SK-N-SH (cell line): ENCODE measurements around the gene COX7A1. TPM values are rescaled to one million over a fixed set of nuclear protein-coding genes. Genes with fewer than 3 reads are reported as not detected.

ENCODE experiments used
- CTCF ChIA-PET: fragments of 300-600, 350-600 bp; formaldehyde crosslinking; extraction: SDS; loops from one replicate; lab custom pipeline; 2021; lab: Yijun Ruan, JAX
- POLR2A ChIA-PET: fragments of 350-600 bp; sonication (Branson Sonifier 250); formaldehyde crosslinking; extraction: SDS; loops from one replicate; lab custom pipeline; 2020; ENCODE audit warnings: antibody characterized with exemption, inconsistent platforms; lab: Yijun Ruan, JAX
- DNase-seq: peaks from one replicate; pipeline ENCODE4 v3.0.0; 2012
- H2AFZ ChIP-seq: fragments of 200-600 bp; sonication (generic); 2 replicates; pipeline ENCODE4 v1.8.1; 2016; ENCODE audit warnings: antibody characterized with exemption, mild to moderate bottlenecking, low read depth
- H3F3A ChIP-seq: fragments of 200-600 bp; sonication (generic); replicated peaks from 2 replicates; pipeline ENCODE3; 2016; ENCODE audit warnings: antibody characterized with exemption, mild to moderate bottlenecking; ENCODE audit not compliant: insufficient read depth
- H3K27ac ChIP-seq, 2 experiments: fragments of 200-500 bp in 1 of 2; fragments of 200-600 bp in 1 of 2; sonication (Bioruptor generic) in 1 of 2; sonication (generic), shearing (Covaris generic) in 1 of 2; 2 replicates each; pipeline versions ENCODE4 v1.5.1 to v1.6.1; 2014 to 2016; ENCODE audit warnings: low read depth in 2 of 2, inconsistent platforms in 1 of 2, low read length in 1 of 2, mild to moderate bottlenecking in 1 of 2, mixed read lengths in 1 of 2
- H3K27me3 ChIP-seq: fragments of 200-600 bp; sonication (generic), shearing (Covaris generic); 2 replicates; pipeline ENCODE4 v1.6.1; 2016; ENCODE audit warnings: mixed run types; ENCODE audit not compliant: insufficient read depth
- H3K36me3 ChIP-seq, 2 experiments: fragments of 200-500 bp in 1 of 2; fragments of 200-600 bp in 1 of 2; sonication (Bioruptor generic) in 1 of 2; sonication (generic) in 1 of 2; replicated peaks in 1 of 2; 2 replicates each; pipeline versions ENCODE3 to v1.5.1; 2014 to 2016; ENCODE audit warnings: low read length in 1 of 2, mild to moderate bottlenecking in 1 of 2; ENCODE audit not compliant: insufficient read depth in 2 of 2, control insufficient read depth in 1 of 2
- H3K4me1 ChIP-seq, 2 experiments: fragments of 200-500 bp in 1 of 2; fragments of 200-600 bp in 1 of 2; sonication (Bioruptor generic) in 1 of 2; sonication (generic), shearing (Covaris generic) in 1 of 2; 2 replicates each; pipeline versions ENCODE4 v1.5.1 to v1.6.1; 2014 to 2016; ENCODE audit warnings: low read depth in 1 of 2, low read length in 1 of 2, mixed run types in 1 of 2; ENCODE audit not compliant: insufficient read depth in 2 of 2, control insufficient read depth in 1 of 2
- H3K4me2 ChIP-seq: fragments of 200-600 bp; sonication (generic), shearing (Covaris generic); 2 replicates; pipeline ENCODE4 v1.6.1; 2017; ENCODE audit warnings: mixed run types
- H3K4me3 ChIP-seq, 2 experiments: fragments of 200-500 bp in 1 of 2; fragments of 200-600 bp in 1 of 2; sonication (Bioruptor generic) in 1 of 2; sonication (generic), shearing (Covaris generic) in 1 of 2; 2 replicates each; pipeline versions ENCODE4 v1.5.1 to v1.8.1; 2014 to 2016; ENCODE audit warnings: low read depth in 2 of 2, inconsistent platforms in 1 of 2, low read length in 1 of 2, mild to moderate bottlenecking in 1 of 2, mixed read lengths in 1 of 2, moderate library complexity in 1 of 2
- H3K79me2 ChIP-seq: fragments of 200-600 bp; sonication (generic); 2 replicates; pipeline ENCODE4 v1.8.1; 2017; ENCODE audit warnings: mild to moderate bottlenecking; ENCODE audit not compliant: insufficient read depth
- H3K9ac ChIP-seq: fragments of 200-600 bp; sonication (generic); 2 replicates; pipeline ENCODE4 v1.6.1; 2017; ENCODE audit warnings: mixed run types
- H3K9me2 ChIP-seq: fragments of 200-600 bp; sonication (generic); 2 replicates; pipeline ENCODE4 v1.6.1; 2017; ENCODE audit warnings: mixed run types
- H3K9me3 ChIP-seq: fragments of 200-600 bp; sonication (generic); 2 replicates; pipeline ENCODE4 v1.6.1; 2017; ENCODE audit warnings: mixed run types, mild to moderate bottlenecking, moderate library complexity
- H4K20me1 ChIP-seq: fragments of 200-600 bp; sonication (generic); 2 replicates; pipeline ENCODE4 v1.6.1; 2017; ENCODE audit warnings: mild to moderate bottlenecking, mixed run types; ENCODE audit not compliant: insufficient read depth
- CTCF ChIP-seq: fragments of 200-600 bp; sonication (generic); IDR thresholded peaks from 2 replicates; pipeline ENCODE4 v1.6.1; 2017; ENCODE audit warnings: antibody characterized with exemption, mild to moderate bottlenecking, moderate library complexity
- FOSL2 ChIP-seq: IDR thresholded peaks from 2 replicates; pipeline ENCODE4 v1.4.0; 2012; ENCODE audit warnings: low read depth, mild to moderate bottlenecking, moderate library complexity, borderline replicate concordance
- FOXM1 ChIP-seq: IDR thresholded peaks from 2 replicates; pipeline ENCODE4 v1.4.0; 2012; ENCODE audit warnings: low read depth, mild to moderate bottlenecking
- GATA2 ChIP-seq: sonication (generic); formaldehyde crosslinking; IDR thresholded peaks from 2 replicates; pipeline ENCODE4 v1.5.0; 2020; ENCODE audit warnings: mild to moderate bottlenecking, missing genetic modification reagents
- MAX ChIP-seq: IDR thresholded peaks from 2 replicates; pipeline ENCODE4 v1.4.0; 2012; ENCODE audit warnings: low read depth
- NFIC ChIP-seq: IDR thresholded peaks from 2 replicates; pipeline ENCODE4 v1.4.0; 2012; ENCODE audit warnings: borderline replicate concordance
- PBX3 ChIP-seq: IDR thresholded peaks from 2 replicates; pipeline ENCODE4; 2012
- RAD21 ChIP-seq: IDR thresholded peaks from 2 replicates; pipeline ENCODE4 v1.6.1; 2012; ENCODE audit warnings: mild to moderate bottlenecking, low read length
- REST ChIP-seq: IDR thresholded peaks from 2 replicates; pipeline ENCODE4 v1.6.1; 2012; ENCODE audit warnings: mild to moderate bottlenecking, low read depth, low read length, moderate library complexity
- RFX5 ChIP-seq: IDR thresholded peaks from 2 replicates; pipeline ENCODE4 v1.6.1; 2012; ENCODE audit warnings: mild to moderate bottlenecking, improper control_type of control experiment, low read length
- RXRA ChIP-seq: IDR thresholded peaks from 2 replicates; pipeline ENCODE4 v1.4.0; 2012; ENCODE audit warnings: low read depth, mild to moderate bottlenecking, borderline replicate concordance
- TCF12 ChIP-seq: IDR thresholded peaks from 2 replicates; pipeline ENCODE4 v1.4.0; 2012
- TEAD4 ChIP-seq: IDR thresholded peaks from 2 replicates; pipeline ENCODE4 v1.4.0; 2012; ENCODE audit warnings: mild to moderate bottlenecking, borderline replicate concordance; ENCODE audit not compliant: insufficient read depth
- USF2 ChIP-seq: fragments of 150-350 bp; IDR thresholded peaks from 2 replicates; pipeline ENCODE4 v1.6.1; 2017; ENCODE audit warnings: antibody characterized with exemption, low read length, low read depth, borderline replicate concordance
- YY1 ChIP-seq: IDR thresholded peaks from 2 replicates; pipeline ENCODE4 v1.4.0; 2012; ENCODE audit warnings: low read depth, mild to moderate bottlenecking
- ZBTB33 ChIP-seq: IDR thresholded peaks from 2 replicates; pipeline ENCODE4 v1.4.0; 2012; ENCODE audit warnings: low read depth, borderline replicate concordance
- WGBS: methylation state at CpG from one replicate; pipeline ENCODE4 v1.1.6; 2017; ENCODE audit warnings: low lambda C conversion rate; 5-methylcytosine and 5-hydroxymethylcytosine counted together
- polyA plus RNA-seq, 3 experiments: library from polyadenylated mRNA; depleted of rRNA; stranded (reverse); fragments of >200 nt; gene quantifications; 2 replicates each; pipeline ENCODE4 v1.2.3, GENCODE V29; 2012

Gene COX7A1
- polyA plus RNA-seq, 1 of the 3 experiments (the other 2 are of a cell fraction), result not detected

GRCh38 chr19:36103040-36103626 lies 49.1 kb downstream of the COX7A1 start:
- Histone ChIP-seq H3K4me2 (no peak overlapping the region), H3K9me2 (no peaks in the 10 kb centered on the region), H3K4me1 (no peaks in the 10 kb centered on the region), H3K36me3 (peaks cover 5 to 6% of the 10 kb centered on the region in 2 experiments), H3K79me2 (no peaks in the 10 kb centered on the region), H3K9ac (no peak overlapping the region), H3K9me3 (no peaks in the 10 kb centered on the region), H3K4me3 (no peak overlapping the region), H3K27me3 (no peaks in the 10 kb centered on the region), H3K27ac (no peak overlapping the region), H4K20me1 (no peaks in the 10 kb centered on the region), H2AFZ (no peak overlapping the region), H3F3A (no peaks in the 10 kb centered on the region)
- WGBS, result 92% methylated on average over 10 of the region's 24 CpGs
- TF ChIP-seq GATA2, result no peak
- no peak for TF ChIP-seq USF2
- TF ChIP-seq RXRA, result no peak
- no peak for TF ChIP-seq PBX3
- no peak for TF ChIP-seq RAD21
- no peak for TF ChIP-seq FOXM1
- TF ChIP-seq REST, result no peak
- no peak for TF ChIP-seq TEAD4
- TF ChIP-seq YY1, result no peak
- no peak for TF ChIP-seq NFIC
- no peak for TF ChIP-seq RFX5
- no peak for TF ChIP-seq MAX
- no peak for TF ChIP-seq TCF12
- no peak for TF ChIP-seq FOSL2
- no peak for TF ChIP-seq CTCF
- no peak for TF ChIP-seq ZBTB33
- ChIA-PET POLR2A (interaction anchor here (1.4 kb wide), 1 partner anchor 12 kb away, joined by 4 read pairs; the partner anchor contains the start of genes POLR2I and TBCB), CTCF (interaction anchor here (0.8 kb wide), 1 partner anchor 31 kb away, joined by 3 read pairs; no protein-coding TSS in a partner anchor)
- no peak for DNase-seq
